Prostate gland (tissue), 2 donors: ENCODE results near the gene GRIN2A.

Experiments
- CTCF ChIP-seq, 4 experiments: fragments of 200-600 bp in 2 of 4; fragments of 450-650 bp in 2 of 4; sonication (generic) in 2 of 4; IDR thresholded peaks; 1 replicate in 3 of 4; 2 replicates in 1 of 4; pipeline ENCODE4 v1.5.1; 2016 to 2019; ENCODE audit warnings: antibody characterized with exemption in 4 of 4, mild to moderate bottlenecking in 2 of 4, moderate library complexity in 2 of 4
- POLR2A ChIP-seq: fragments of 450-650 bp; IDR thresholded peaks from one replicate; pipeline ENCODE4 v1.6.1; 2016; ENCODE audit warnings: antibody characterized with exemption, mild to moderate bottlenecking

DNA sequence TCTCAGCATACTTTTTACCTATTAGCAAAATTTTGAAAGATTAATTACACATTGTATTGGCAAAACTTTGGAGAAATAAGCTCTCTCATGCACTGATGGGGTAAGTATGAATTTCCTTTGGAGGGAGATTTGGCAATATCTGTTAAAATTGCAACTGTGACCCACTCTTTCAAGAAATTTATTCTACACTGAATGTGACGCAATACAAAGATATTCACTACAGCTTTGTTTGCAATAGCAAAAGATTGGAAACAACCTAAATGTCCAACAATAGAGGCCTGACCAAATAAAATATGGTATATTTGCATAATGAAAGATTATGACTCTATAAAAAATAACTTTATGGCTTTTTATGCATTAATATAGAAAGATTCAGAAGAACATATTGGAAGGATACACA lies 363.5 kb downstream of the GRIN2A start:
- TF ChIP-seq CTCF (IDR thresholded peaks at IDR 0.05) (no peak), POLR2A (no peak)
